OCI-LY7 (cell line): ENCODE data around the gene CLSTN2.

Source experiments
- EZH2phosphoT487 ChIP-seq: fragments of 200-600 bp; sonication (generic); IDR thresholded peaks from 2 replicates; pipeline ENCODE4 v1.6.1; 2018; ENCODE audit warnings: low read depth, borderline replicate concordance, mild to moderate bottlenecking, mixed run types, antibody characterized with exemption, low read length, moderate library complexity, mixed read lengths
- TF ChIP-seq, protein P1 (sequence below): fragments of 200-600 bp; sonication (generic); conservative IDR thresholded peaks from 2 replicates; pipeline ENCODE4 v1.5.1; 2014; ENCODE audit warnings: mild to moderate bottlenecking, antibody characterized with exemption, low read length, moderate library complexity, mixed read lengths

DNA sequence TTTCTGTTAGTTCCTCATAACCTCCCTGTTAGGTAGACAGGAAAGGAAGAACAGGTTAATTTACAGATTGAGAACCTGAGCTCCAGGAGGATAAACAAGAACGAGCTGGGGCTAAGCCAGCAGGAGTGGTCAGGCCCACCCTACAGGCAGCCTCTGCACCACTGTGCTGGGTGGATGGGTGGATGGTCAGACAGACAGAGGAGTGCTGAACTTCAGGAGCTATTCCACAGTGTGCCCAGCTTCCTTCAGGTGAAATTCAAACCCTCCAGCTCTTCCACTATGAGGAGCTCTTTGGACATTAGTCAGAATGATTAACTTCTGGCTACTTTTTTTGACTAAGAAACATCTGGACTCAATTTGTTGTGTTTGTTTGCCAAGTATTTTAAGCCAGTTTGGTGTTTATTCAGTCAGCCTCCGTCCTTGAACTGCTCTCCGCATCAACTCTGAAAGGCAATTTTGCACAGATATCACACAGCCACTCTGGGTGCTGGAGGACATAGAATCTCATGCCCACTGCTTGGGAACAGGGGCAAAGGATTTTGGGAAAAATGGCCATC is 361.9 kb downstream of the CLSTN2 start:
- TF ChIP-seq, protein P1, sequence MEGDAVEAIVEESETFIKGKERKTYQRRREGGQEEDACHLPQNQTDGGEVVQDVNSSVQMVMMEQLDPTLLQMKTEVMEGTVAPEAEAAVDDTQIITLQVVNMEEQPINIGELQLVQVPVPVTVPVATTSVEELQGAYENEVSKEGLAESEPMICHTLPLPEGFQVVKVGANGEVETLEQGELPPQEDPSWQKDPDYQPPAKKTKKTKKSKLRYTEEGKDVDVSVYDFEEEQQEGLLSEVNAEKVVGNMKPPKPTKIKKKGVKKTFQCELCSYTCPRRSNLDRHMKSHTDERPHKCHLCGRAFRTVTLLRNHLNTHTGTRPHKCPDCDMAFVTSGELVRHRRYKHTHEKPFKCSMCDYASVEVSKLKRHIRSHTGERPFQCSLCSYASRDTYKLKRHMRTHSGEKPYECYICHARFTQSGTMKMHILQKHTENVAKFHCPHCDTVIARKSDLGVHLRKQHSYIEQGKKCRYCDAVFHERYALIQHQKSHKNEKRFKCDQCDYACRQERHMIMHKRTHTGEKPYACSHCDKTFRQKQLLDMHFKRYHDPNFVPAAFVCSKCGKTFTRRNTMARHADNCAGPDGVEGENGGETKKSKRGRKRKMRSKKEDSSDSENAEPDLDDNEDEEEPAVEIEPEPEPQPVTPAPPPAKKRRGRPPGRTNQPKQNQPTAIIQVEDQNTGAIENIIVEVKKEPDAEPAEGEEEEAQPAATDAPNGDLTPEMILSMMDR, result no peak
- no peak for TF ChIP-seq EZH2phosphoT487
